Activated CD4-positive, alpha-beta T cell treated with anti-CD3 and anti-CD28 coated beads for 36 hours (primary cell): ENCODE results near the gene PKP3. TPM values are rescaled to one million over a fixed set of nuclear protein-coding genes. Genes with fewer than 3 reads are reported as not detected.
A peak's percentile ranks its signal among the peaks of the same experiment; 100 is the strongest.
"Not testable (repeated sequence)": the region's sequence is repeated elsewhere in the genome, so short reads cannot be mapped to it uniquely, and the experiment has no call there.

Source experiments
- ATAC-seq: fragments of 200-7000 bp; cut with Tn5 transposase; one replicate; pipeline ENCODE4 v1.10.0; 2021; ENCODE audit warnings: mild to moderate bottlenecking, moderate library complexity
- CTCF ChIA-PET: fragments of 350-600 bp; sonication (Branson Sonifier 250); formaldehyde crosslinking; loops from one replicate; lab custom pipeline; 2021; ENCODE audit warnings: antibody characterized with exemption; lab: Charles Lee
- POLR2A ChIA-PET: fragments of 350-600 bp; sonication (Branson Sonifier 250); formaldehyde crosslinking; loops from one replicate; lab custom pipeline; 2021; ENCODE audit warnings: antibody characterized with exemption, inconsistent platforms; lab: Charles Lee
- DNase-seq: peaks from one replicate; pipeline ENCODE4 v3.0.0-alpha.2; 2020
- H3K27ac Mint-ChIP-seq: one replicate; pipeline ENCODE4 v1.8.0; 2021; ENCODE audit warnings: mixed read lengths
- H3K27me3 Mint-ChIP-seq: one replicate; pipeline ENCODE4 v1.8.0; 2021; ENCODE audit warnings: mixed read lengths
- H3K36me3 Mint-ChIP-seq: one replicate; pipeline ENCODE4 v1.8.0; 2021; ENCODE audit warnings: low read depth, mixed read lengths
- H3K4me1 Mint-ChIP-seq: one replicate; pipeline ENCODE4 v1.8.0; 2021; ENCODE audit warnings: mixed read lengths
- H3K4me3 Mint-ChIP-seq: one replicate; pipeline ENCODE4 v1.8.0; 2021; ENCODE audit warnings: mild to moderate bottlenecking, moderate library complexity, mixed read lengths
- H3K9me3 Mint-ChIP-seq: one replicate; pipeline ENCODE4 v1.8.0; 2021; ENCODE audit warnings: low read depth, mixed read lengths
- intact Hi-C, 2 experiments: fragments of 100-400 bp; cut with DNase I in 1 of 2; cut with micrococcal nuclease in 1 of 2; formaldehyde crosslinking; loops; one replicate each; pipeline versions ENCODE4 v1.14.2 to v1.15.1; 2022 to 2024; cut with DNase I, micrococcal nuclease
- total RNA-seq, 2 experiments: library from RNA; stranded (reverse); gene quantifications; one replicate each; pipeline ENCODE4 v1.2.3, GENCODE V29; 2021

The PKP3 gene
- total RNA-seq, 2 experiments from 2014 or later, result 0.07 to 0.18 TPM

DNA sequence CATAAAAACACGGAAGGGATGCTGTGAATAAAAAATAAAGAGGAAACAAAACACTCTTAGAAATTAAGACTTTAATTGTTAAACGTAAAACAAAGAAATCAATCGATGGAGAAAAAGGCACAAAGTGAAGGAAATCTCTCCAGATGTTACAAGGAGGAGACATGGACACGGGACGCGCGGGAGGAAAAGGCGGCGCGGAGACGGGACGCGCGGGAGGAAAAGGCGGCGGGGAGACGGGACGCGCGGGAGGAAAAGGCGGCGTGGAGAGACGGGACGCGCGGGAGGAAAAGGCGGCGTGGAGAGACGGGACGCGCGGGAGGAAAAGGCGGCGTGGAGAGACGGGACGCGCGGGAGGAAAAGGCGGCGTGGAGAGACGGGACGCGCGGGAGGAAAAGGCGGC lies 30.8 kb downstream of the PKP3 start:
- POLR2A ChIA-PET, ATAC-seq, H3K9me3 Mint-ChIP-seq, DNase-seq, H3K4me3 Mint-ChIP-seq, H3K27ac Mint-ChIP-seq, H3K27me3 Mint-ChIP-seq, H3K4me1 Mint-ChIP-seq, intact Hi-C loops: not testable (repeated sequence)
- peaks cover 16% of the 10 kb centered on the region for H3K36me3 Mint-ChIP-seq
- CTCF ChIA-PET, result interaction anchor here (1.1 kb wide), 1 partner anchor 25 kb away, joined by 3 read pairs; no protein-coding TSS in a partner anchor

DNA sequence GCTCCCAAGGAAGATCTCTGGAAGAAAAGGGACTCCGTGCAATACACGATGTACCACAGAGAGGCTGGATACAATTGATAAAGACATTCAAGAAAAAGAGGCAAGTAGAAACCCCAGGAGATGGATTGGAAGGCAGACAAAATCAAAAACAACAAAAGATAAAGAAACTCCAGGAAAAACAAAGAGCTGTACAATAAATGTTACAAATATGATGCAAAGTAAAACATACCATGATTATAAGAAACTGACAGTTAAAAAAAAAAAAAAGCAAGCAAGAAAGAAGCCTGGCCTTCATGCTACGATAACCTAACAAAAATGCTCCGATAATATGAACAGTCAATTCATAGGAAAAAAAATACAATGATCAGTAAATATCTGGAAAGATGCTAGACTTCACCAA lies 31.3 kb downstream of the PKP3 start:
- ATAC-seq, result no peak
- POLR2A ChIA-PET, result no interaction called here

DNA sequence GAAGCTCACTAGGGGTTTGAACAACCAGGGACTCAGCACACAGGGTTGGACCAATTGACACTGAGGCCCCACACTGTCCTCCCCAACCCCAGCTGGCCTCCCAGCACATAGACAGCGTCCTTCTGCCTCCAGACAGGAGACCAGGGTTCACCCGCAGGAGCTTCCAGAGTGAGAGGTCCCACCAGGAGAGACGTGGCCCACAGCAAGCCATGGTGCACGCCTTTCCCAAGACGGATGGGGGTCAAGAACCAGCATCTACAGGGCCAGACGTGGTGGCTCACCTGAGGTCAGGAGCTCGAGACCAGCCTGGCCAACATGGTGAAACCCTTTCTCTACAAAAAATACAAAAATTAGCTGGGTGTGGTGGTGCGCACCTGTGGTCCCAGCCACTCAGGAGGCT lies 32.8 kb downstream of the PKP3 start:
- Mint-ChIP-seq H3K4me1 (no peaks in the 10 kb centered on the region), H3K4me3 (no peak overlapping the region), H3K27ac (no peak overlapping the region), H3K36me3 (peaks cover 16% of the 10 kb centered on the region), H3K9me3 (no peaks in the 10 kb centered on the region), H3K27me3 (no peaks in the 10 kb centered on the region)
- ChIA-PET CTCF (interaction anchor here (1.3 kb wide), 1 partner anchor 11 kb away, joined by 5 read pairs; no protein-coding TSS in a partner anchor), POLR2A (no interaction called here)
- intact Hi-C loops, result no loop called here
- ATAC-seq, result no peak
- peak; percentile 1 for DNase-seq

More for the DNA sequence above, 31.3 kb downstream of the PKP3 start:
- Mint-ChIP-seq H3K4me1 (no peaks in the 10 kb centered on the region), H3K4me3 (no peak overlapping the region), H3K27me3 (no peaks in the 10 kb centered on the region), H3K36me3 (peaks cover 16% of the 10 kb centered on the region), H3K27ac (no peak overlapping the region), H3K9me3 (no peaks in the 10 kb centered on the region)
- intact Hi-C loops, result no loop called here
- CTCF ChIA-PET, result interaction anchor here (1.3 kb wide), 1 partner anchor 20 kb away, joined by 3 read pairs; no protein-coding TSS in a partner anchor
- DNase-seq, result no peak

DNA sequence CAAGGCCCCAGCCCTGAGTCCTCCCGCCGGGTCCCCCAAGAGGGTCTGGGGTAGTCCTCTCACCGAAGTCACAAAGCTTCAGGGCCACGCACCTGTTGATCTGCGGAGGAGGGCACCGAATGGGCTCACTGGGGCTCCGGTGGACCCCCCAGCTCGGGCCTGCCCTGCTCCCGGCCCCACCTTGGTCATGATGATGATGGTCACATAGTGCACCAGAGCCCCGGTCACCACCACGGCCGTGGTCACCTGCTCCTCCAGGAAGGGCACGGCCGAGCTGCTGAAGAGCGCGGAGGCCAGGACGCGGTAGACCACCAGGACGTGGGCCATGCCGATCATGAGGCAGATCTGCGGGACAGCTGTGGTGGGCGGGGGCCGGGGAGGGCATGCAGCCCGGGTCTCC lies 34.3 kb downstream of the PKP3 start:
- H3K36me3 Mint-ChIP-seq, result peaks cover 16% of the 10 kb centered on the region
- ChIA-PET CTCF (no interaction called here), POLR2A (no interaction called here)
- no peaks in the 10 kb centered on the region for H3K4me1 Mint-ChIP-seq
- H3K9me3 Mint-ChIP-seq, result no peaks in the 10 kb centered on the region
- DNase-seq (no peak), ATAC-seq (no peak)
- intact Hi-C loops, result no loop called here
- H3K27me3 Mint-ChIP-seq, result no peaks in the 10 kb centered on the region
- no peak overlapping the region for H3K27ac Mint-ChIP-seq
- H3K4me3 Mint-ChIP-seq, result no peak overlapping the region

DNA sequence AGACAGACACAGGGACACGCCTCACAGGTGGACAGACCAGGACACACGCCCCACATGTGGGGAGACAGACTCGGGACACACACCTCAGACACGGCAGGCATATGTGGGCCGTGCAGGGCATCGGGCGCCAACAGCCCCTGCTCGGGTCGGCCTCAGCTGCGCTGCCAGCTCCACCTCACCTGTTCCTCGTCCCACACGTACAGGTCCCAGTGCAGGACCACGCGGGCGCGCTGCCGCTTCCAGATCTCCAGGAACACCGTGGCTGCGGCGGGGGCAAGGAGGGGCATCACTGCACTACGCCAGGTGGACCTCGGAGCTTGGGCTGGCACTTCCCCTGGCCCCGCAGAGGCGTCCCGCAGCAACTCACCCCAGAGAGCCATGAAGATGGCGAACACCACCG lies 35.4 kb downstream of the PKP3 start:
- no peaks in the 10 kb centered on the region for H3K4me1 Mint-ChIP-seq
- ChIA-PET POLR2A (no interaction called here), CTCF (no interaction called here)
- H3K27me3 Mint-ChIP-seq, result no peaks in the 10 kb centered on the region
- H3K27ac Mint-ChIP-seq, result no peak overlapping the region
- ATAC-seq (no peak), DNase-seq (no peak)
- H3K36me3 Mint-ChIP-seq, result peaks cover 14% of the 10 kb centered on the region
- H3K4me3 Mint-ChIP-seq, result no peak overlapping the region
- H3K9me3 Mint-ChIP-seq, result no peaks in the 10 kb centered on the region
- intact Hi-C loops, result no loop called here

DNA sequence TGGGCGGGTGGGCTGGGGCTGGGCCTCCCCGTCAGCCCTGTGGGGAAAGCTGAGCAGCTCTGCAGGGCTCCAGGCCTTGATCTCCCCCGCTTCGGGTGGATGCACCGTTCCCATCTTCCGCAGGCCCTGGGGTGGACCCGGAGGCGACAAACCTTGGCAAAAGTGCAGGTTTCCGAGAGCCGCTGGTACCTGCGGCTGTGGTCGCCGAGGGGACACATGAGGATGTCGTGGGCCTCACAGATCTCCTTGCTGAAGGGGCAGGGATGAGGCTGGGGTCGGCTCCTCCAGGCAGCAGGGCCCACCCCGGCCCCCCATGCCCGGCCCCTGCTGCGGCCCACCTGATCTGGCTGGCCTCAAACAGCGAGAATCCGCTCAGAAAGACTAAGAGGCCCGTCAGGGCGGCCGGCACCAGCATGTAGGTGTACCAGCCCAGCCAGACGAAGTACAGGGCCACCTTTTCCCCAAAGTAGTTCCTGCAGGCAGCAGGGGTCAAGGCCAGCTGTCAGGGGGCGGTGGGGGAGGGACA lies 36.0 kb downstream of the PKP3 start:
- ChIA-PET POLR2A (no interaction called here), CTCF (no interaction called here)
- H3K27me3 Mint-ChIP-seq, result no peaks in the 10 kb centered on the region
- intact Hi-C loops, result no loop called here
- H3K36me3 Mint-ChIP-seq, result peaks cover 10% of the 10 kb centered on the region
- H3K9me3 Mint-ChIP-seq, result no peaks in the 10 kb centered on the region
- H3K4me1 Mint-ChIP-seq, result no peaks in the 10 kb centered on the region
- no peak for DNase-seq
- H3K4me3 Mint-ChIP-seq, result no peak overlapping the region
- H3K27ac Mint-ChIP-seq, result no peak overlapping the region
- ATAC-seq, result no peak

DNA sequence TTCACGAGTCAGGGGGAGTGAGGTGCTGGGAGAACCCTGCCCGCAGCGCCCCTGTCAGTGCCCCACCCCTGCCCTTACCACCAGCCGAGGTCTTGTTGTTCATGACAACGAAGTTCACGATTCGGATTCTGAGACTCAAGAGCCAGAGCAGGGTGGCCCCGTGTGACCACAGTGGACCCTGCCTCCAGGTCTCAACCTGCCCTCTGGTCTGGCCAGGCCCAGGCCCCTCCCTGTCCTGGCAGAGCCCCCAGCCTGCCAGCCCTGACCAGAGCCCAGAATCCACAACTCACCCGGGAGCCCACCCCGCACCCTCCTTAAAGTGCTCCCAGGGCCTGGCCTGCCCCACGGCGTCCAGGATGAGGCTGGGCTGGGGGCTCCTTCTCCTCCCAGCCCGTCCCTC lies 37.9 kb downstream of the PKP3 start:
- Mint-ChIP-seq H3K27ac (no peak overlapping the region), H3K27me3 (no peaks in the 10 kb centered on the region), H3K4me1 (no peaks in the 10 kb centered on the region), H3K36me3 (peaks cover 3% of the 10 kb centered on the region), H3K9me3 (no peaks in the 10 kb centered on the region), H3K4me3 (no peak overlapping the region)
- ChIA-PET CTCF (no interaction called here), POLR2A (no interaction called here)
- ATAC-seq, result no peak
- intact Hi-C loops, result no loop called here
- DNase-seq, result no peak

DNA sequence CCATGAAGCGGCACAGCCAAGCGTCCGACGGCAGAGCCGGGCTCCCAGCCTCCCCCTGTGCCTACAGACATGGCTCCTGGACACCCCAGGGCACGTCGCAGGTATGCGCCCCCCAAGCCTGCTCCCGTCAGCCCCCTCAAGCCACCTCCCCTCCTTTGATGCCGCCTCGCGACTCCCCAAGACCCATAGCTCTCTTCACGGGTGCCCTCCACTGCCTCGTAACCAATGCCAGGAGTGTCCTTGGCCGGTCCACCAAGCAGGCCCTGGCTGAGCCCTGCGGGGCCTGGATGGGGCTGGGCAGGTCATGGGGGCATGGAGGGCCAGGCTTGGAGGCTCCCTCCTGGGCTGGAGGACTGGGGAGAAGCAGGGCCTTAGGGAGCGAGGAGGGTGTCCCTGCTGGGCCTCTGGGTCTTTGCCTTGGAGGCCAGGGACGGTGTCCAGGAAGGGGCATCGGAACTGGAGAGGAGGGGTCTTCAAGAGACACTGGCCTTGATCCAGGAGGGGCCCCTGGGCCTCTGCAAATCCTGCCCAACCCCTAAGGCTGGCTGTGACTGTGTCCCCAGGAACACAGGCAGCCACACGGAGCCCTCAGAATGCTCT lies 38.6 kb downstream of the PKP3 start:
- no peaks in the 10 kb centered on the region for H3K4me1 Mint-ChIP-seq
- H3K9me3 Mint-ChIP-seq, result no peaks in the 10 kb centered on the region
- no peaks in the 10 kb centered on the region for H3K27me3 Mint-ChIP-seq
- no peak for DNase-seq
- no peak for ATAC-seq
- peaks cover 3% of the 10 kb centered on the region for H3K36me3 Mint-ChIP-seq
- CTCF ChIA-PET, result no interaction called here
- no peak overlapping the region for H3K4me3 Mint-ChIP-seq
- POLR2A ChIA-PET, result no interaction called here
- intact Hi-C loops, result no loop called here
- no peak overlapping the region for H3K27ac Mint-ChIP-seq

DNA sequence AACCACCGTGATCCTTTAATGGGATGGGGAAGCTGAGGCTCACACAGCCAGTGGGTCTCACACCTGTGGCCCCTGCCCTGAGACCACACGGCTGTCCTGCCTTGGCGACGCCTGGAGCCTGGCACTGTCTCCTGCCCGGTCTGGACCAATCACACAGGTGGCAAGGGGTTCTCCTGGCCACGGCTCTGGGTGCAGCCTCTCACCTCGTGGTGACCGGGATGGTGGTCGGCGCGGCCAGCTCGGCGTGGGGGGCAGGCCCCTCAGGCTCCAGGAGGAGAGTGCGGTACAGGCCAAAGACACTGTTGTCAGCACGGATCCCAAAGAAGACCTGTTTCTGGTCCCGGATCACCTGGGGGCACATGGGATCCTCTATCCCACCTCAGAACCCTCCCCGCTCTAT lies 39.1 kb downstream of the PKP3 start:
- H3K4me3 Mint-ChIP-seq, result no peak overlapping the region
- H3K27ac Mint-ChIP-seq, result no peak overlapping the region
- peaks cover 3% of the 10 kb centered on the region for H3K36me3 Mint-ChIP-seq
- ATAC-seq (no peak), DNase-seq (no peak)
- H3K9me3 Mint-ChIP-seq, result no peaks in the 10 kb centered on the region
- intact Hi-C loops, result no loop called here
- no peaks in the 10 kb centered on the region for H3K4me1 Mint-ChIP-seq
- CTCF ChIA-PET, result no interaction called here
- POLR2A ChIA-PET, result no interaction called here
- no peaks in the 10 kb centered on the region for H3K27me3 Mint-ChIP-seq

DNA sequence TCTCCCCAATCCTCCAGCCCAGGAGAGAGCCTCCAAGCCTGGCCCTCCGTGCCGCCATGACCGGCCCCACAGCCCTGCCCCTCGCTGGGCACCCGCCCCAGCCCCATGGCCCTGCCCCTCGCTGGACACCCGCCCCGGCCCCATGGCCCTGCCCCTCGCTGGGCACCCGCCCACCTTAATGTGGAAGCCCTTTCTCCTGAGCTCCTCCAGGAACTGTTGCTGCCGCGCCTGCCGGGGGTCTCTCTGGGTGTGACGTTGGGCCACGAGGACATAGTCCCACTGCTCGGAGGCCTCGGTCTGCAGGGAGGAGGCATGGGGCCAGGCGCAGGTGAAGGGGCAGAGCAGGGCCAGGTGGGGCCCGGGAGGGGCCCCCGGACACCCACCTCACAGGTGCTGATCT lies 39.6 kb downstream of the PKP3 start:
- no peak overlapping the region for H3K27ac Mint-ChIP-seq
- peaks cover 3% of the 10 kb centered on the region for H3K36me3 Mint-ChIP-seq
- H3K4me1 Mint-ChIP-seq, result no peaks in the 10 kb centered on the region
- DNase-seq (no peak), ATAC-seq (no peak)
- no peaks in the 10 kb centered on the region for H3K9me3 Mint-ChIP-seq
- no peaks in the 10 kb centered on the region for H3K27me3 Mint-ChIP-seq
- intact Hi-C loops, result no loop called here
- no peak overlapping the region for H3K4me3 Mint-ChIP-seq
- CTCF ChIA-PET, result no interaction called here
- POLR2A ChIA-PET, result no interaction called here

DNA sequence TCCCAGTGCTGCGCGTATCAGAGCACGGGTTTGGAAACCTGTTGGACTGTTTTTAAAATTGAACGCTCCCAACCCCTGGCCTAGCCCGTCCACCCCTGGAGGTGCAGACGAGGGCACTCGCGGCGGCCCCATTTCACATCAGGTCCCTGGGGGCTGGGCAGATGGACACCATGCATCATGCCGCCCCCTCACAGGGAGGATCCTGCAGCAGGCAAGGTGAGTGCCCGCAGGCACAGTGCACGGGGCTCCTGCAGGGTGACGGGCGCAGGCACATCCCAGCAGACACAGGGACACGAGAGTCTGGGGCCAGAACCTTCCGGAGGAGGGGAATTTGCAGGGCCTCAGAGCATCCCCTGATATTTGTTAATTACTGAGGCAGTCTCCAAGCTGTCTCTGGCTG lies 40.5 kb downstream of the PKP3 start:
- no peak overlapping the region for H3K4me3 Mint-ChIP-seq
- intact Hi-C loops, result no loop called here
- POLR2A ChIA-PET, result no interaction called here

DNA sequence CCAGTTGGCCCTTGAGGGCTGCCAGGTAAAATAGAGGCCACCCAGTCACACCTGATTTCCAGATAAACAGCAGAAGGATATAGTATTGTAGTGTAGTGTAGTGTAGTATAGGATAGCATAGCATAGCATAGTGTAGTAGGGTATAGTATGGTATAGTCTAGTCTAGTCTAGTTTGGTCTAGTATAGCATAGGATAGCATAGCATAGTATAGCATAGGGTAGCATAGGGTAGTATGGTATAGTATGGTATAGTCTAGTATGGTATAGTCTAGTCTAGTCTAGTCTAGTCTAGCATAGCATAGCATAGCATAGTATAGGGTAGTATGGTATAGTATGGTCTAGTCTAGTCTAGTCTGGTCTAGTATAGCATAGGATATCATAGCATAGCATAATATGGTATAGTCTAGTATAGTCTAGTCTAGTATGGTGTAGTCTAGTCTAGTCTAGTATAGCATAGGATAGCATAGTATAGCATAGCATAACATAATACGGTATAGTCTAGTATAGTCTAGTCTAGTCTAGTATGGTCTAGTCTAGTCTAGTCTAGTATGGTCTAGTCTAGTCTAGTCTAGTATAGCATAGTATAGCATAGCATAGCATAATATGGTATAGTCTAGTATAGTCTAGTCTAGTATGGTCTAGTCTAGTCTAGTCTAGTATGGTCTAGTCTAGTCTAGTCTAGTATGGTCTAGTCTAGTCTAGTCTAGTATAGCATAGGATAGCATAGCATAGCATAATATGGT lies 41.2 kb downstream of the PKP3 start:
- ATAC-seq, result peak; percentile 13
- POLR2A ChIA-PET, intact Hi-C loops, H3K4me1 Mint-ChIP-seq, H3K27me3 Mint-ChIP-seq, CTCF ChIA-PET, H3K4me3 Mint-ChIP-seq, H3K27ac Mint-ChIP-seq, H3K36me3 Mint-ChIP-seq, H3K9me3 Mint-ChIP-seq, DNase-seq: not testable (repeated sequence)

More for the DNA sequence above, 40.5 kb downstream of the PKP3 start:
- DNase-seq, result no peak
- CTCF ChIA-PET, result no interaction called here
- no peaks in the 10 kb centered on the region for H3K9me3 Mint-ChIP-seq
- H3K36me3 Mint-ChIP-seq, result no peaks in the 10 kb centered on the region
- no peak overlapping the region for H3K27ac Mint-ChIP-seq
- H3K4me1 Mint-ChIP-seq, result no peaks in the 10 kb centered on the region
- ATAC-seq, result no peak
- H3K27me3 Mint-ChIP-seq, result no peaks in the 10 kb centered on the region
